ENCODE measurements around the gene CCDC38. TPM values are rescaled to one million over a fixed set of nuclear protein-coding genes. Genes with fewer than 3 reads are reported as not detected.

CCDC38 gene
- total and polyA plus RNA-seq, 10 of the 15 experiments (the other 5 are each of a cell fraction or from before 2014, with no cell fraction given) = 0.04 to 0.05 TPM; not detected in 8

DNA sequence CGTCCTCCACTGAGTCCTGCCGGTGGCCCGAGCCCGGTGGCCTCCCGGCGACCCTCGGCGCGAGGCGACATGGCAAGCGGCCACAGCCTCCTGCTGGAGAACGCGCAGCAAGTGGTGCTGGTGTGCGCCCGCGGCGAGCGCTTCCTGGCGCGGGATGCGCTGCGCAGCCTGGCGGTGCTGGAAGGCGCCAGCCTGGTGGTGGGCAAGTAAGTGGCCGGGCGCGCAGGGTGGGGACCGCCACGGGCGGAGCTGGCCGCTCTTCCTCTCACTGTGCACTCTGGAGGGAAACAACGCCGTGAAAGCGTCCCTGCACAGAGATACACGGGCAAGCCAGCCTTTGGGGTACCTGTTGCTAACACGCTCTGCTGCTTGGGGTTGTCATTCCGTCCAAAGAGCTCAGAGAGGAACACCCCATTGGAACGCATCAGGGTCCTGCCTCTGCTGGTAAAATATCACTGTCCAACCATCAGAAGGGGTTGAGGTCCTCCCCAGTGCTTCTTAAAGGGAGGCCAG lies 972 bp upstream of the CCDC38 start, which contains the start of gene AMDHD1:
TSS of gene AMDHD1 (plus strand) at position 2 of the 513 bp plus-strand sequence. CDS start at position 70, 68 bp downstream.
- in situ Hi-C loops (cut with MboI) = no loop called here
- Histone ChIP-seq H3K9me3 (replicated peaks; ENCODE audit: control insufficient read depth, insufficient read depth, low read length) (no peaks in the 10 kb centered on the region), H3K9ac (ENCODE audit: control insufficient read depth, insufficient read depth, low read length) (peak within 1 kb of the TSS; percentile 78), H3K4me2 (ENCODE audit: control insufficient read depth, insufficient read depth) (peak within 1 kb of the TSS; percentile 93), H3K36me3 (ENCODE audit: control insufficient read depth in 2 of 2, insufficient read depth in 2 of 2, low read length in 1 of 2) (no peaks in the 10 kb centered on the region), H3K79me2 (ENCODE audit: control insufficient read depth, insufficient read depth, low read length) (no peaks in the 10 kb centered on the region), H3K4me3 (peak within 1 kb of the TSS; percentile 94), H3K27me3 (replicated peaks in 1 of 2; ENCODE audit: control insufficient read depth in 2 of 2, insufficient read depth in 2 of 2, low read length in 1 of 2) (no peaks in the 10 kb centered on the region), H2AFZ (ENCODE audit: control insufficient read depth, low read depth, low read length) (peak within 1 kb of the TSS; percentile 97), H4K20me1 (ENCODE audit: control insufficient read depth, insufficient read depth) (no peaks in the 10 kb centered on the region), H3K4me1 (ENCODE audit: control insufficient read depth, insufficient read depth, low read length) (peaks cover 3% of the 10 kb centered on the region; the same call in 1 of the 2 replicates), H3K27ac (ENCODE audit: control insufficient read depth, insufficient read depth) (peak within 1 kb of the TSS; percentile 53)
- 2% methylated on average over 30 of the region's 38 CpGs for WGBS (ENCODE audit: insufficient coverage, insufficient replicate concordance, low lambda C conversion rate, missing lambda C conversion rate)
- ChIA-PET RAD21 (ENCODE audit: unreplicated experiment) (no interaction called here), SMC1A (ENCODE audit: uncharacterized antibody, unreplicated experiment) (interaction anchor here (1.0 kb wide), 2 partner anchors 10 to 55 kb away, joined by 3 read pairs; no protein-coding TSS in a partner anchor), CTCF (interaction anchor here (1.0 to 4.9 kb wide), 3 partner anchors 10 to 574 kb away, joined by 3 to 26 read pairs (median 3); no protein-coding TSS in a partner anchor), POLR2A (interaction anchor here (0.6 kb wide), 1 partner anchor 920 kb away, joined by 4 read pairs; no protein-coding TSS in a partner anchor)
- intact Hi-C loops (cut with micrococcal nuclease; ENCODE audit: unreplicated experiment) = no loop called here
- FAIRE-seq (no peak), ATAC-seq (peak; percentile 81), DNase-seq (ENCODE audit: low read depth, low spot score) (no peak)
- TF ChIP-seq TBL1XR1 (IDR thresholded peaks at IDR 0.05; ENCODE audit: low read depth, low read length) (no peak), HDAC2 (IDR thresholded peaks at IDR 0.05) (0 out of 2 replicates have a peak, but pooled peaks have one; percentile 54), FOXM1 (IDR thresholded peaks at IDR 0.05; ENCODE audit: low read depth, low read length) (no peak), HDAC6 (IDR thresholded peaks at IDR 0.05; ENCODE audit: unreplicated experiment) (peak; percentile 85)
- TF ChIP-seq, protein P1, sequence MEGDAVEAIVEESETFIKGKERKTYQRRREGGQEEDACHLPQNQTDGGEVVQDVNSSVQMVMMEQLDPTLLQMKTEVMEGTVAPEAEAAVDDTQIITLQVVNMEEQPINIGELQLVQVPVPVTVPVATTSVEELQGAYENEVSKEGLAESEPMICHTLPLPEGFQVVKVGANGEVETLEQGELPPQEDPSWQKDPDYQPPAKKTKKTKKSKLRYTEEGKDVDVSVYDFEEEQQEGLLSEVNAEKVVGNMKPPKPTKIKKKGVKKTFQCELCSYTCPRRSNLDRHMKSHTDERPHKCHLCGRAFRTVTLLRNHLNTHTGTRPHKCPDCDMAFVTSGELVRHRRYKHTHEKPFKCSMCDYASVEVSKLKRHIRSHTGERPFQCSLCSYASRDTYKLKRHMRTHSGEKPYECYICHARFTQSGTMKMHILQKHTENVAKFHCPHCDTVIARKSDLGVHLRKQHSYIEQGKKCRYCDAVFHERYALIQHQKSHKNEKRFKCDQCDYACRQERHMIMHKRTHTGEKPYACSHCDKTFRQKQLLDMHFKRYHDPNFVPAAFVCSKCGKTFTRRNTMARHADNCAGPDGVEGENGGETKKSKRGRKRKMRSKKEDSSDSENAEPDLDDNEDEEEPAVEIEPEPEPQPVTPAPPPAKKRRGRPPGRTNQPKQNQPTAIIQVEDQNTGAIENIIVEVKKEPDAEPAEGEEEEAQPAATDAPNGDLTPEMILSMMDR (IDR thresholded peaks at IDR 0.05 in 2 of 3, conservative IDR thresholded peaks at IDR 0.05 in 1 of 3; ENCODE audit: control insufficient read depth in 2 of 3, extremely low read depth in 1 of 3, insufficient read depth in 1 of 3, low read depth in 3 of 3, low read length in 3 of 3) = peak; percentile 3 to 25 (median 8); a peak in 1 of 6 replicates
- TF ChIP-seq, protein P2, sequence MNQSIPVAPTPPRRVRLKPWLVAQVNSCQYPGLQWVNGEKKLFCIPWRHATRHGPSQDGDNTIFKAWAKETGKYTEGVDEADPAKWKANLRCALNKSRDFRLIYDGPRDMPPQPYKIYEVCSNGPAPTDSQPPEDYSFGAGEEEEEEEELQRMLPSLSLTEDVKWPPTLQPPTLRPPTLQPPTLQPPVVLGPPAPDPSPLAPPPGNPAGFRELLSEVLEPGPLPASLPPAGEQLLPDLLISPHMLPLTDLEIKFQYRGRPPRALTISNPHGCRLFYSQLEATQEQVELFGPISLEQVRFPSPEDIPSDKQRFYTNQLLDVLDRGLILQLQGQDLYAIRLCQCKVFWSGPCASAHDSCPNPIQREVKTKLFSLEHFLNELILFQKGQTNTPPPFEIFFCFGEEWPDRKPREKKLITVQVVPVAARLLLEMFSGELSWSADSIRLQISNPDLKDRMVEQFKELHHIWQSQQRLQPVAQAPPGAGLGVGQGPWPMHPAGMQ (IDR thresholded peaks at IDR 0.05; ENCODE audit: borderline replicate concordance) = no peak
- BruUV-seq (replicated peaks) = no TSS peak

All from GM12878 (cell line).